Measurements from ENCODE around the gene C1orf105.

Gene C1orf105

DNA sequence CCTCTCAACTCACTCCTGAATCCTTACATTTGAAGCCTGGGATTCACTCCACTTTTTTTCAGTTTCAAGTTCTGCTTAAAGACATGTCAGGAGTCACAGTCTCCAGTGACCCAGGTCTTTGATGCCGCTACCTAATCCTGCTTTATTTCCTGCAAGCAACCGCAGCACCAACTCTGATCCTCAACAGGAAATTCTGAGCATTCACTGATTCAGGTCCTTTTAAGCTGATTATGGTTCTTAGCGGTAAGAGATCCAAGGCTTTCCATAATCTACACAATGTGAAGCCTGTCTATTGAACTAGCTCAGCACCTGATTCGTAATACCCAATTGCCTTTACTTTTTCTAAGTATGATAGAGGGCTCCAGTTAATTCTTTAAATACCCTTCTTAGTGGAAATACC, 67.1 kb downstream of the C1orf105 start:
- Histone ChIP-seq H3K4me1 (ENCODE audit: low read length) (no peaks in the 10 kb centered on the region), H3K9ac (ENCODE audit: low read length) (no peak overlapping the region), H2AFZ (ENCODE audit: low read length) (no peak overlapping the region), H3K27me3 (replicated peaks; ENCODE audit: insufficient read depth, low read length) (no peaks in the 10 kb centered on the region), H3K9me2 (replicated peaks; ENCODE audit: insufficient read depth, low read length) (no peaks in the 10 kb centered on the region), H3K9me3 (replicated peaks; ENCODE audit: insufficient read depth, low read length) (no peaks in the 10 kb centered on the region), H4K20me1 (ENCODE audit: insufficient read depth, low read length) (no peaks in the 10 kb centered on the region), H3K79me2 (ENCODE audit: low read length) (no peaks in the 10 kb centered on the region), H3K27ac (ENCODE audit: low read length) (no peak overlapping the region), H3F3A (ENCODE audit: insufficient read depth, low read length) (no peaks in the 10 kb centered on the region), H3K4me2 (ENCODE audit: low read depth, low read length) (no peak overlapping the region), H3K36me3 (replicated peaks; ENCODE audit: insufficient read depth, low read length) (no peaks in the 10 kb centered on the region), H3K4me3 (ENCODE audit: low read length) (no peak overlapping the region)
- DNase-seq, result no peak
- TF ChIP-seq EZH2 (optimal IDR thresholded peaks at IDR 0.05; ENCODE audit: low read depth, low read length) (no peak), CTCF (IDR thresholded peaks at IDR 0.05; ENCODE audit: low read length) (no peak), EZH2phosphoT487 (IDR thresholded peaks at IDR 0.05; ENCODE audit: low read length) (no peak)

GRCh38 chr1:172488393-172488792, 67.9 kb downstream of the C1orf105 start:
- no peak for TF ChIP-seq EZH2phosphoT487 (IDR thresholded peaks at IDR 0.05; ENCODE audit: low read length)
- Histone ChIP-seq H3K9ac (ENCODE audit: low read length) (no peak overlapping the region), H2AFZ (ENCODE audit: low read length) (no peak overlapping the region), H3K9me2 (replicated peaks; ENCODE audit: insufficient read depth, low read length) (no peaks in the 10 kb centered on the region), H3K4me2 (ENCODE audit: low read depth, low read length) (no peak overlapping the region), H3F3A (ENCODE audit: insufficient read depth, low read length) (no peaks in the 10 kb centered on the region), H3K4me1 (ENCODE audit: low read length) (no peaks in the 10 kb centered on the region), H4K20me1 (ENCODE audit: insufficient read depth, low read length) (no peaks in the 10 kb centered on the region), H3K4me3 (ENCODE audit: low read length) (no peak overlapping the region), H3K9me3 (replicated peaks; ENCODE audit: insufficient read depth, low read length) (no peaks in the 10 kb centered on the region), H3K27me3 (replicated peaks; ENCODE audit: insufficient read depth, low read length) (no peaks in the 10 kb centered on the region), H3K27ac (ENCODE audit: low read length) (no peak overlapping the region), H3K79me2 (ENCODE audit: low read length) (no peaks in the 10 kb centered on the region), H3K36me3 (replicated peaks; ENCODE audit: insufficient read depth, low read length) (no peaks in the 10 kb centered on the region)
- DNase-seq, result no peak

GRCh38 chr1:172489847-172490246, 69.4 kb downstream of the C1orf105 start:
- no peak overlapping the region for H3K4me2 ChIP-seq (ENCODE audit: low read depth, low read length)
- no peaks in the 10 kb centered on the region for H3F3A ChIP-seq (ENCODE audit: insufficient read depth, low read length)
- no peak overlapping the region for H2AFZ ChIP-seq (ENCODE audit: low read length)
- no peaks in the 10 kb centered on the region for H3K9me3 ChIP-seq (replicated peaks; ENCODE audit: insufficient read depth, low read length)
- no peaks in the 10 kb centered on the region for H3K4me1 ChIP-seq (ENCODE audit: low read length)
- no peaks in the 10 kb centered on the region for H3K79me2 ChIP-seq (ENCODE audit: low read length)
- TF ChIP-seq EZH2 (optimal IDR thresholded peaks at IDR 0.05; ENCODE audit: low read depth, low read length), result no peak
- no peak for TF ChIP-seq CTCF (IDR thresholded peaks at IDR 0.05; ENCODE audit: low read length)
- TF ChIP-seq EZH2phosphoT487 (IDR thresholded peaks at IDR 0.05; ENCODE audit: low read length), result no peak
- H4K20me1 ChIP-seq (ENCODE audit: insufficient read depth, low read length), result no peaks in the 10 kb centered on the region
- no peak overlapping the region for H3K9ac ChIP-seq (ENCODE audit: low read length)
- no peaks in the 10 kb centered on the region for H3K27me3 ChIP-seq (replicated peaks; ENCODE audit: insufficient read depth, low read length)
- no peaks in the 10 kb centered on the region for H3K36me3 ChIP-seq (replicated peaks; ENCODE audit: insufficient read depth, low read length)
- H3K9me2 ChIP-seq (replicated peaks; ENCODE audit: insufficient read depth, low read length), result no peaks in the 10 kb centered on the region
- no peak for DNase-seq
- no peak overlapping the region for H3K27ac ChIP-seq (ENCODE audit: low read length)
- H3K4me3 ChIP-seq (ENCODE audit: low read length), result no peak overlapping the region

DNA sequence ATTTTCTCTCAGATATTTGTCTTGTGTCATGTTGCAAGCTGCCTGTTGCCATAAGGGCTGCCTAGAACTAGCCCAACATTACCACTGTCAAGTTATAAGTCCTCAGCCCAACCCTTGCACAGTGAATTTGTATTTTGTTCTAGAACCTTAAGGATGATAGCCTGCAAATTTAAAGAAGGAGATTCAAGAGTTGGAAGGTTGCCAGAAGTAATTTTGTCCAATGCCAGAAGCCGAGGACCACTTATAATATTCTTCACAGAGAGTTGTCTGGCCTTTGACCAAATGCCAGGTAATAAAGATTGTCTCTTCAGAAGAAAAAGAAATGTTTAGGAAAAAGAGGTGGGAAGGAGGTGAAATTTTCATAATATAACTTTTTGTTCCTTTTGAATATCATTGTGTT, 71.9 kb downstream of the C1orf105 start:
- H3K4me3 ChIP-seq (ENCODE audit: low read length), result no peak overlapping the region
- H3K36me3 ChIP-seq (replicated peaks; ENCODE audit: insufficient read depth, low read length), result no peaks in the 10 kb centered on the region
- no peak overlapping the region for H3K4me2 ChIP-seq (ENCODE audit: low read depth, low read length)
- no peaks in the 10 kb centered on the region for H3K27me3 ChIP-seq (replicated peaks; ENCODE audit: insufficient read depth, low read length)
- TF ChIP-seq EZH2 (optimal IDR thresholded peaks at IDR 0.05; ENCODE audit: low read depth, low read length) (no peak), CTCF (IDR thresholded peaks at IDR 0.05; ENCODE audit: low read length) (no peak), EZH2phosphoT487 (IDR thresholded peaks at IDR 0.05; ENCODE audit: low read length) (no peak)
- H3F3A ChIP-seq (ENCODE audit: insufficient read depth, low read length), result no peaks in the 10 kb centered on the region
- H4K20me1 ChIP-seq (ENCODE audit: insufficient read depth, low read length), result no peaks in the 10 kb centered on the region
- H3K9me3 ChIP-seq (replicated peaks; ENCODE audit: insufficient read depth, low read length), result no peaks in the 10 kb centered on the region
- no peaks in the 10 kb centered on the region for H3K79me2 ChIP-seq (ENCODE audit: low read length)
- no peaks in the 10 kb centered on the region for H3K4me1 ChIP-seq (ENCODE audit: low read length)
- no peak for DNase-seq
- H2AFZ ChIP-seq (ENCODE audit: low read length), result no peak overlapping the region
- no peak overlapping the region for H3K9ac ChIP-seq (ENCODE audit: low read length)
- no peak overlapping the region for H3K27ac ChIP-seq (ENCODE audit: low read length)
- no peaks in the 10 kb centered on the region for H3K9me2 ChIP-seq (replicated peaks; ENCODE audit: insufficient read depth, low read length)

Measured in MM.1S (cell line).